ENCODE results near the gene SPOCK1. TPM values are rescaled to one million over a fixed set of nuclear protein-coding genes. Genes with fewer than 3 reads are reported as not detected.

Gene SPOCK1
- total and polyA plus RNA-seq, 2 of the 13 experiments (the other 11 are each of a cell fraction or from before 2014, with no cell fraction given), result 0.18 to 0.29 TPM

DNA sequence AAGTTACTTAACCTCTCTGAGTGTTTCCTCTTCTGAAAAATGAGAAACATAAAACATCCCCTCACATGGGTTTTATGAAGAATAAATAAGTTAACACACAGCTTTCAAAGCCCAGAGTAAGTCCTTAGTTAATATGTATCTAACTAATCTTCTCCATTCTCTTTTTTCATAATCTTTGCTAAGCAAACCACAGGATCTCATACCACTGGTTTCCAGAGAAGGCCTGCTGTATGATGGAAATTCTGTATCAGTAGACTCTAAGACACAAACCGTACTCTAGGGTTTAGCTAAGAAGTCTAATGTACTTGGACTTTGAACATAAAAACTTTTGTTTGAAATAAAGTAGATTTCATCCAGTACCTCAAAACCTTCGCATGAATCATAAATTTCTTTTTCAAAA is 307.9 kb downstream of the SPOCK1 start:
- intact Hi-C loops (cut with micrococcal nuclease; ENCODE audit: unreplicated experiment), result no loop called here
- no peaks in the 10 kb centered on the region for H3K9me3 ChIP-seq (ENCODE audit: low read length)
- no peak overlapping the region for H3K27ac ChIP-seq (ENCODE audit: extremely low read length, insufficient read depth, low read length)
- no peaks in the 10 kb centered on the region for H3K79me2 ChIP-seq (ENCODE audit: insufficient read depth, low read length)
- H2AFZ ChIP-seq (ENCODE audit: low read length), result no peak overlapping the region
- H4K20me1 ChIP-seq (ENCODE audit: insufficient read depth, low read length), result no peaks in the 10 kb centered on the region
- peaks cover 0 to 5% of the 10 kb centered on the region in 2 experiments; a peak in 1 of 5 replicates for H3K27me3 ChIP-seq (ENCODE audit: control insufficient read depth in 1 of 2, insufficient read depth in 2 of 2, low read length in 2 of 2)
- in situ Hi-C loops (cut with HindIII; ENCODE audit: extremely low pct_ligation_motif_present, low pct_unique_long_range_greater_than_20kb), result no loop called here
- POLR2A ChIA-PET, result no interaction called here
- CTCF ChIA-PET (ENCODE audit: low intra/inter-chr PET ratio, low total read pairs), result no interaction called here
- FAIRE-seq (no peak), ATAC-seq (no peak), DNase-seq (ENCODE audit: low spot score) (no peak)
- TF ChIP-seq, protein P1, sequence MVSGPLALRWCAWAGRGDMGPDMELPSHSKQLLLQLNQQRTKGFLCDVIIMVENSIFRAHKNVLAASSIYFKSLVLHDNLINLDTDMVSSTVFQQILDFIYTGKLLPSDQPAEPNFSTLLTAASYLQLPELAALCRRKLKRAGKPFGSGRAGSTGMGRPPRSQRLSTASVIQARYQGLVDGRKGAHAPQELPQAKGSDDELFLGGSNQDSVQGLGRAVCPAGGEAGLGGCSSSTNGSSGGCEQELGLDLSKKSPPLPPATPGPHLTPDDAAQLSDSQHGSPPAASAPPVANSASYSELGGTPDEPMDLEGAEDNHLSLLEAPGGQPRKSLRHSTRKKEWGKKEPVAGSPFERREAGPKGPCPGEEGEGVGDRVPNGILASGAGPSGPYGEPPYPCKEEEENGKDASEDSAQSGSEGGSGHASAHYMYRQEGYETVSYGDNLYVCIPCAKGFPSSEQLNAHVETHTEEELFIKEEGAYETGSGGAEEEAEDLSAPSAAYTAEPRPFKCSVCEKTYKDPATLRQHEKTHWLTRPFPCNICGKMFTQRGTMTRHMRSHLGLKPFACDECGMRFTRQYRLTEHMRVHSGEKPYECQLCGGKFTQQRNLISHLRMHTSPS (CRISPR knock-in tag; IDR thresholded peaks at IDR 0.05; ENCODE audit: low read depth), result no peak
- no peak for TF ChIP-seq ZNF574 (CRISPR knock-in tag; IDR thresholded peaks at IDR 0.05)
- no peaks in the 10 kb centered on the region for H3K36me3 ChIP-seq (replicated peaks in 1 of 2; ENCODE audit: control insufficient read depth in 1 of 2, insufficient read depth in 2 of 2, low read length in 2 of 2)
- no peak overlapping the region for H3K4me3 ChIP-seq (replicated peaks in 1 of 3; ENCODE audit: insufficient read depth in 1 of 3, low read depth in 2 of 3, low read length in 3 of 3)
- BruUV-seq (replicated peaks), result no TSS peak
- H3K9ac ChIP-seq (ENCODE audit: insufficient read depth, low read depth, low read length), result no peak overlapping the region
- H3K4me2 ChIP-seq (ENCODE audit: low read depth, low read length), result no peak overlapping the region
- 20% methylated on average over 2 of the region's 2 CpGs for WGBS (ENCODE audit: low lambda C conversion rate)
- no peaks in the 10 kb centered on the region for H3K4me1 ChIP-seq (ENCODE audit: insufficient read depth, low read length)

GRCh38 chr5:137190441-137190840 is 308.7 kb downstream of the SPOCK1 start:
- Histone ChIP-seq H3K4me3 (replicated peaks in 1 of 3; ENCODE audit: insufficient read depth in 1 of 3, low read depth in 2 of 3, low read length in 3 of 3) (no peak overlapping the region), H3K9me3 (ENCODE audit: low read length) (no peaks in the 10 kb centered on the region), H3K9ac (ENCODE audit: insufficient read depth, low read depth, low read length) (no peak overlapping the region), H4K20me1 (ENCODE audit: insufficient read depth, low read length) (no peaks in the 10 kb centered on the region), H3K36me3 (replicated peaks in 1 of 2; ENCODE audit: control insufficient read depth in 1 of 2, insufficient read depth in 2 of 2, low read length in 2 of 2) (no peaks in the 10 kb centered on the region), H3K27ac (ENCODE audit: extremely low read length, insufficient read depth, low read length) (no peak overlapping the region), H3K79me2 (ENCODE audit: insufficient read depth, low read length) (no peaks in the 10 kb centered on the region), H3K27me3 (ENCODE audit: control insufficient read depth in 1 of 2, insufficient read depth in 2 of 2, low read length in 2 of 2) (peaks cover 0 to 5% of the 10 kb centered on the region in 2 experiments; a peak in 1 of 5 replicates), H3K4me2 (ENCODE audit: low read depth, low read length) (no peak overlapping the region), H3K4me1 (ENCODE audit: insufficient read depth, low read length) (no peaks in the 10 kb centered on the region), H2AFZ (ENCODE audit: low read length) (no peak overlapping the region)
- DNase-seq (ENCODE audit: low spot score) (no peak), FAIRE-seq (no peak), ATAC-seq (no peak)
- in situ Hi-C loops (cut with HindIII; ENCODE audit: extremely low pct_ligation_motif_present, low pct_unique_long_range_greater_than_20kb), result no loop called here
- ChIA-PET POLR2A (no interaction called here), CTCF (ENCODE audit: low intra/inter-chr PET ratio, low total read pairs) (no interaction called here)
- no TSS peak for BruUV-seq (replicated peaks)
- intact Hi-C loops (cut with micrococcal nuclease; ENCODE audit: unreplicated experiment), result no loop called here
- TF ChIP-seq, protein P2, sequence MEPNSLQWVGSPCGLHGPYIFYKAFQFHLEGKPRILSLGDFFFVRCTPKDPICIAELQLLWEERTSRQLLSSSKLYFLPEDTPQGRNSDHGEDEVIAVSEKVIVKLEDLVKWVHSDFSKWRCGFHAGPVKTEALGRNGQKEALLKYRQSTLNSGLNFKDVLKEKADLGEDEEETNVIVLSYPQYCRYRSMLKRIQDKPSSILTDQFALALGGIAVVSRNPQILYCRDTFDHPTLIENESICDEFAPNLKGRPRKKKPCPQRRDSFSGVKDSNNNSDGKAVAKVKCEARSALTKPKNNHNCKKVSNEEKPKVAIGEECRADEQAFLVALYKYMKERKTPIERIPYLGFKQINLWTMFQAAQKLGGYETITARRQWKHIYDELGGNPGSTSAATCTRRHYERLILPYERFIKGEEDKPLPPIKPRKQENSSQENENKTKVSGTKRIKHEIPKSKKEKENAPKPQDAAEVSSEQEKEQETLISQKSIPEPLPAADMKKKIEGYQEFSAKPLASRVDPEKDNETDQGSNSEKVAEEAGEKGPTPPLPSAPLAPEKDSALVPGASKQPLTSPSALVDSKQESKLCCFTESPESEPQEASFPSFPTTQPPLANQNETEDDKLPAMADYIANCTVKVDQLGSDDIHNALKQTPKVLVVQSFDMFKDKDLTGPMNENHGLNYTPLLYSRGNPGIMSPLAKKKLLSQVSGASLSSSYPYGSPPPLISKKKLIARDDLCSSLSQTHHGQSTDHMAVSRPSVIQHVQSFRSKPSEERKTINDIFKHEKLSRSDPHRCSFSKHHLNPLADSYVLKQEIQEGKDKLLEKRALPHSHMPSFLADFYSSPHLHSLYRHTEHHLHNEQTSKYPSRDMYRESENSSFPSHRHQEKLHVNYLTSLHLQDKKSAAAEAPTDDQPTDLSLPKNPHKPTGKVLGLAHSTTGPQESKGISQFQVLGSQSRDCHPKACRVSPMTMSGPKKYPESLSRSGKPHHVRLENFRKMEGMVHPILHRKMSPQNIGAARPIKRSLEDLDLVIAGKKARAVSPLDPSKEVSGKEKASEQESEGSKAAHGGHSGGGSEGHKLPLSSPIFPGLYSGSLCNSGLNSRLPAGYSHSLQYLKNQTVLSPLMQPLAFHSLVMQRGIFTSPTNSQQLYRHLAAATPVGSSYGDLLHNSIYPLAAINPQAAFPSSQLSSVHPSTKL (CRISPR knock-in tag; IDR thresholded peaks at IDR 0.05), result no peak
- TF ChIP-seq ZNF18 (CRISPR knock-in tag; IDR thresholded peaks at IDR 0.05; ENCODE audit: insufficient replicate concordance) (no peak), RFXAP (CRISPR knock-in tag; IDR thresholded peaks at IDR 0.05; ENCODE audit: borderline replicate concordance) (no peak)
